Colonic mucosa (tissue), 4 donors: Measurements from ENCODE around the gene SART1. TPM values are rescaled to one million over a fixed set of nuclear protein-coding genes. Genes with fewer than 3 reads are reported as not detected.

ENCODE experiments used
- DNase-seq: peaks from one replicate; pipeline ENCODE4 v3.0.0-alpha.2; 2020
- H3K27ac ChIP-seq: fragments of 200-600 bp; one replicate; pipeline ENCODE4 v1.8.0; 2021
- H3K27me3 ChIP-seq: fragments of 200-600 bp; one replicate; pipeline ENCODE4 v1.8.0; 2021
- H3K36me3 ChIP-seq: fragments of 200-600 bp; one replicate; pipeline ENCODE4 v1.8.0; 2021
- H3K4me1 ChIP-seq: fragments of 200-600 bp; one replicate; pipeline ENCODE4 v1.8.0; 2021; ENCODE audit warnings: mild to moderate bottlenecking
- H3K4me3 ChIP-seq: fragments of 200-600 bp; one replicate; pipeline ENCODE4 v1.8.0; 2021
- H3K9ac ChIP-seq, 2 donors: one replicate each; pipeline ENCODE4 v1.7.0; 2013; ENCODE audit warnings: control low read depth in 2 of 2, low read depth in 2 of 2, low read length in 2 of 2
- H3K9me3 ChIP-seq: fragments of 200-600 bp; one replicate; pipeline ENCODE4 v1.8.0; 2021
- CTCF ChIP-seq: fragments of 200-600 bp; IDR thresholded peaks from one replicate; pipeline ENCODE4 v1.8.0; 2022; ENCODE audit warnings: antibody characterized with exemption, mild to moderate bottlenecking
- intact Hi-C: fragments of 100-400 bp; cut with DNase I; formaldehyde crosslinking; loops from one replicate; pipeline ENCODE4 v1.14.1; 2022
- total RNA-seq, 2 donors: library from RNA; stranded (reverse); fragmentation: NEBNext Ultra II Directional in 1 of 2; extraction: Animal tissue kit (Norgen Biotek cat#: 25700) in 1 of 2; gene quantifications; one replicate each; pipeline ENCODE4 v1.2.1, GENCODE V29; 2021
- donor health status: healthy.
- donor health status: DM: no; HTN: no; CAD: no.
- donor health status: DM: no; HTN: no; CAD: no.

Gene SART1
- total RNA-seq, 2 donors from 2014 or later, result 40.0 to 50.9 TPM

- intact Hi-C loops, result no loop called here
- Histone ChIP-seq H3K36me3 (no peaks in the 10 kb centered on the region), H3K4me1 (no peaks in the 10 kb centered on the region), H3K9me3 (no peaks in the 10 kb centered on the region), H3K4me3 (no peak overlapping the region), H3K27ac (no peak overlapping the region), H3K9ac (no peak overlapping the region), H3K27me3 (no peaks in the 10 kb centered on the region)
- TF ChIP-seq CTCF, result no peak
- DNase-seq, result no peak
These were observed 16.8 kb upstream of the SART1 start for GRCh38 chr11:65944767-65945166.

- Histone ChIP-seq H3K9ac (no peak within 1 kb of the TSS), H3K4me1 (no peaks in the 10 kb centered on the region), H3K27me3 (no peaks in the 10 kb centered on the region), H3K4me3 (no peak within 1 kb of the TSS), H3K27ac (no peak within 1 kb of the TSS), H3K36me3 (no peaks in the 10 kb centered on the region), H3K9me3 (no peaks in the 10 kb centered on the region)
- no peak for DNase-seq
- intact Hi-C loops, result no loop called here
- TF ChIP-seq CTCF, result no peak
These were observed 16.1 kb upstream of the SART1 start, which contains the start of gene TSGA10IP for GRCh38 chr11:65945430-65945911. TSS of gene TSGA10IP (plus strand) at chr11:65945480. CDS start at chr11:65945676, 196 bp downstream.

- intact Hi-C loops, result no loop called here
- no peak for DNase-seq
- TF ChIP-seq CTCF, result no peak
These were observed 15.5 kb upstream of the SART1 start for GRCh38 chr11:65945941-65946558.

GRCh38 chr11:65946655-65947054, 14.9 kb upstream of the SART1 start:
- Histone ChIP-seq H3K27me3 (no peaks in the 10 kb centered on the region), H3K9me3 (no peaks in the 10 kb centered on the region), H3K27ac (no peak overlapping the region), H3K36me3 (no peaks in the 10 kb centered on the region), H3K4me3 (no peak overlapping the region), H3K4me1 (no peaks in the 10 kb centered on the region), H3K9ac (no peak overlapping the region)
- DNase-seq, result no peak
- no peak for TF ChIP-seq CTCF
- intact Hi-C loops, result no loop called here

More at GRCh38 chr11:65945941-65946558, 15.5 kb upstream of the SART1 start:
- Histone ChIP-seq H3K36me3 (no peaks in the 10 kb centered on the region), H3K27ac (no peak overlapping the region), H3K27me3 (no peaks in the 10 kb centered on the region), H3K9ac (no peak overlapping the region), H3K9me3 (no peaks in the 10 kb centered on the region), H3K4me3 (no peak overlapping the region), H3K4me1 (no peaks in the 10 kb centered on the region)

GRCh38 chr11:65947133-65947532, 14.4 kb upstream of the SART1 start:
- Histone ChIP-seq H3K4me3 (no peak overlapping the region), H3K27me3 (no peaks in the 10 kb centered on the region), H3K27ac (no peak overlapping the region), H3K9ac (no peak overlapping the region), H3K4me1 (no peaks in the 10 kb centered on the region), H3K36me3 (no peaks in the 10 kb centered on the region), H3K9me3 (no peaks in the 10 kb centered on the region)
- no peak for TF ChIP-seq CTCF
- intact Hi-C loops, result no loop called here
- no peak for DNase-seq
